ENCODE measurements around the gene CDC42EP1. TPM values are rescaled to one million over a fixed set of nuclear protein-coding genes. Genes with fewer than 3 reads are reported as not detected.

Gene CDC42EP1
- total RNA-seq, 1 experiment from 2014 or later = 43.9 TPM

DNA sequence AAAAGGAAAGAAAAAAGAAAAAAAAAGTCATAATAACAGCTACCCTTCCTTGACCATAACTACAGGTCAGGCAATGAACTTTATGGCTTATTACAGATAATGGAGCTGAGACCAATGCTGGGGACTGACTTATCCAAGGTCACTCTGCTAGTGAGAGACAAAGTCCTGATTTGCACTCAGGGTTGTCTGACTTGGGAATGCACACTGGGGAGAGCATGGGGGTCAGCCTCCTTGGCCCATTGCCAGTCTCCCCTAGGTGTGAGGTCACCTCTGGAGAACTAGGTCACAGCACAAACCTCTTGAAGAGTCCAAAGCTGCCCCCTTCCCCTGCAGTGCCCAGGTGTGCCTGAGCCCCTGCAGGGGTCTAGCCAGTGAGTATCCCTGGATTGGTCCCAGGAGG lies 5.3 kb upstream of the CDC42EP1 start:
- ATAC-seq (no peak), DNase-seq (no peak)
- H3K4me1 ChIP-seq (ENCODE audit: insufficient read depth, low read length) = peaks cover 4% of the 10 kb centered on the region; the same call in 1 of the 2 replicates
- H3K4me3 ChIP-seq (ENCODE audit: low read length) = no peak overlapping the region
- H3K4me2 ChIP-seq (ENCODE audit: low read length) = no peak overlapping the region
- H3K36me3 ChIP-seq (ENCODE audit: low read depth, low read length) = no peaks in the 10 kb centered on the region
- H3K27me3 ChIP-seq (ENCODE audit: low read length) = no peaks in the 10 kb centered on the region
- no peak for TF ChIP-seq EZH2phosphoT487 (IDR thresholded peaks at IDR 0.05; ENCODE audit: borderline replicate concordance, low read length)
- TF ChIP-seq EZH2 (IDR thresholded peaks at IDR 0.05; ENCODE audit: low read length, unreplicated experiment) = no peak
- TF ChIP-seq, protein P1, sequence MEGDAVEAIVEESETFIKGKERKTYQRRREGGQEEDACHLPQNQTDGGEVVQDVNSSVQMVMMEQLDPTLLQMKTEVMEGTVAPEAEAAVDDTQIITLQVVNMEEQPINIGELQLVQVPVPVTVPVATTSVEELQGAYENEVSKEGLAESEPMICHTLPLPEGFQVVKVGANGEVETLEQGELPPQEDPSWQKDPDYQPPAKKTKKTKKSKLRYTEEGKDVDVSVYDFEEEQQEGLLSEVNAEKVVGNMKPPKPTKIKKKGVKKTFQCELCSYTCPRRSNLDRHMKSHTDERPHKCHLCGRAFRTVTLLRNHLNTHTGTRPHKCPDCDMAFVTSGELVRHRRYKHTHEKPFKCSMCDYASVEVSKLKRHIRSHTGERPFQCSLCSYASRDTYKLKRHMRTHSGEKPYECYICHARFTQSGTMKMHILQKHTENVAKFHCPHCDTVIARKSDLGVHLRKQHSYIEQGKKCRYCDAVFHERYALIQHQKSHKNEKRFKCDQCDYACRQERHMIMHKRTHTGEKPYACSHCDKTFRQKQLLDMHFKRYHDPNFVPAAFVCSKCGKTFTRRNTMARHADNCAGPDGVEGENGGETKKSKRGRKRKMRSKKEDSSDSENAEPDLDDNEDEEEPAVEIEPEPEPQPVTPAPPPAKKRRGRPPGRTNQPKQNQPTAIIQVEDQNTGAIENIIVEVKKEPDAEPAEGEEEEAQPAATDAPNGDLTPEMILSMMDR (conservative IDR thresholded peaks at IDR 0.05; ENCODE audit: low read depth, low read length) = no peak
- no peak overlapping the region for H3K9ac ChIP-seq (ENCODE audit: low read length)
- H4K20me1 ChIP-seq (ENCODE audit: low read length) = no peaks in the 10 kb centered on the region
- H3K79me2 ChIP-seq (ENCODE audit: low read length) = no peaks in the 10 kb centered on the region
- no peaks in the 10 kb centered on the region for H3K9me2 ChIP-seq (replicated peaks; ENCODE audit: low read length)
- intact Hi-C loops (cut with micrococcal nuclease) = no loop called here
- no TSS peak for BruUV-seq (replicated peaks)
- CTCF ChIA-PET = no interaction called here
- H2AFZ ChIP-seq (ENCODE audit: low read length) = no peak overlapping the region
- no peak overlapping the region for H3K27ac ChIP-seq (ENCODE audit: low read length)
- H3K9me3 ChIP-seq (ENCODE audit: low read length) = no peaks in the 10 kb centered on the region
- no peaks in the 10 kb centered on the region for H3F3A ChIP-seq (ENCODE audit: low read length, unreplicated experiment)
- POLR2A ChIA-PET (ENCODE audit: unreplicated experiment) = no interaction called here

DNA sequence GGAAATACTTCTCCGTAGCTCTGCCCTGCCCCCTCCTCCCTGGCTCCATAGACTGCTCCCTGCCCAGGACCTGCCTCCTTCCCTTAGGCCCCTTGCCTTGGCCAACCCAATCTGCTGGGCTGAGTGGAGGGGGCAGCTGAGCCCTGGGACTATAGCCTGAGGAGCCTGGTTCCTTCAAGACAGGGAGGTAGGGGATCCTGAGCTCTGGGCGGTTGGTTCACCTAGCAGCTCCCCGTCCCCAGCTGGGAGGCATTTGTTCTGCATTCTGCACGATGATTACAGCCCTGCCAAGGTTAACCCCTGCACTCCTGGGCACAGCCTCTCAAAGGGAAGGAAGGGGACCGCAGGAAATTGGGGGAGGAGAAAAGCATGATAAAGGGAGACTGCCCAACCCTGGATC lies 3.6 kb upstream of the CDC42EP1 start:
- Histone ChIP-seq H3K4me2 (ENCODE audit: low read length) (no peak overlapping the region), H3K9me3 (ENCODE audit: low read length) (no peaks in the 10 kb centered on the region), H3K36me3 (ENCODE audit: low read depth, low read length) (no peaks in the 10 kb centered on the region), H3K79me2 (ENCODE audit: low read length) (peaks cover 13% of the 10 kb centered on the region), H3K27me3 (ENCODE audit: low read length) (no peaks in the 10 kb centered on the region), H3K9me2 (replicated peaks; ENCODE audit: low read length) (no peaks in the 10 kb centered on the region), H4K20me1 (ENCODE audit: low read length) (no peaks in the 10 kb centered on the region), H3K4me1 (ENCODE audit: insufficient read depth, low read length) (peaks cover 7% of the 10 kb centered on the region; the same call in 1 of the 2 replicates), H2AFZ (ENCODE audit: low read length) (no peak overlapping the region), H3F3A (ENCODE audit: low read length, unreplicated experiment) (no peaks in the 10 kb centered on the region), H3K4me3 (ENCODE audit: low read length) (no peak overlapping the region), H3K9ac (ENCODE audit: low read length) (no peak overlapping the region), H3K27ac (ENCODE audit: low read length) (no peak overlapping the region)
- intact Hi-C loops (cut with micrococcal nuclease) = no loop called here
- DNase-seq = no peak
- no TSS peak for BruUV-seq (replicated peaks)
- POLR2A ChIA-PET (ENCODE audit: unreplicated experiment) = no interaction called here
- no peak for ATAC-seq
- CTCF ChIA-PET = no interaction called here
- TF ChIP-seq EZH2 (IDR thresholded peaks at IDR 0.05; ENCODE audit: low read length, unreplicated experiment) (no peak), EZH2phosphoT487 (IDR thresholded peaks at IDR 0.05; ENCODE audit: borderline replicate concordance, low read length) (no peak)

DNA sequence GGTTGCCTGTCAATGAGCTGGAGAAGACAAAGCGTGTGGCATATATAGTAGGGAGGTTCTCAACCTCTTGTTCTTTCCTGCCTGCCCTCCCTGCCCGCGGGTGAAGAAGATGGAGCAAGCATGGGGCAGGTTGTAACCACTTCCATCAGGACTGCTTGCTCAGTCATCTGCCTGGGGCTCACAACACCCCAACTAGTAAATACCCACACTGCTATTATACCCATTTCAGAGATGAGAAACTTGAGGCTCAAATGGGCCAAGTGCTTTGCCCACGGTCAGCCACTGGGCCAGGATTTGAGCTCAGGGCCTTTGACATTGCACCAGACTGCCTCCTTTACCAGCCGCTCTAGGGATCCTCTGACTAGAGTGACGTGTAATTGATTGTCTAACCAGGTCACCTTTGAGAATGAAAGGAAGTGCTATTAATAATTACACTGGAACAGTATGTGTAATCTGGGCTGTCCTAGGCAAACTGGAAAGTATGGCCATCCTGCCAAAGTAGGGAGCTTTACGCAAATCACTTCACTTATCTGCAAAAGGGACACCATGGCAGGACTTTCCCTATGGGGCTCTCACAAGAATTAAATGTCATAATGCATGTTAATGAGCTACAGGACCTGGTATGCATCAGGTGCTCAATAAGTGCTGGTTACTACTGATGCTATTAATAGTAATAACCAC lies 2.8 kb upstream of the CDC42EP1 start:
- no peaks in the 10 kb centered on the region for H3F3A ChIP-seq (ENCODE audit: low read length, unreplicated experiment)
- H3K4me3 ChIP-seq (ENCODE audit: low read length) = no peak overlapping the region
- ChIA-PET CTCF (no interaction called here), POLR2A (ENCODE audit: unreplicated experiment) (no interaction called here)
- H4K20me1 ChIP-seq (ENCODE audit: low read length) = no peaks in the 10 kb centered on the region
- intact Hi-C loops (cut with micrococcal nuclease) = no loop called here
- peaks cover 20% of the 10 kb centered on the region for H3K79me2 ChIP-seq (ENCODE audit: low read length)
- DNase-seq = no peak
- peaks cover 14% of the 10 kb centered on the region for H3K4me1 ChIP-seq (ENCODE audit: insufficient read depth, low read length)
- H3K36me3 ChIP-seq (ENCODE audit: low read depth, low read length) = no peaks in the 10 kb centered on the region
- no peaks in the 10 kb centered on the region for H3K9me2 ChIP-seq (replicated peaks; ENCODE audit: low read length)
- no peak overlapping the region for H3K27ac ChIP-seq (ENCODE audit: low read length)
- H3K9me3 ChIP-seq (ENCODE audit: low read length) = no peaks in the 10 kb centered on the region
- H2AFZ ChIP-seq (ENCODE audit: low read length) = no peak overlapping the region
- H3K9ac ChIP-seq (ENCODE audit: low read length) = no peak overlapping the region
- ATAC-seq = no peak
- no TSS peak for BruUV-seq (replicated peaks)
- TF ChIP-seq EZH2 (IDR thresholded peaks at IDR 0.05; ENCODE audit: low read length, unreplicated experiment) (no peak), EZH2phosphoT487 (IDR thresholded peaks at IDR 0.05; ENCODE audit: borderline replicate concordance, low read length) (no peak)
- TF ChIP-seq, protein P1 (conservative IDR thresholded peaks at IDR 0.05; ENCODE audit: low read depth, low read length) = no peak
- H3K27me3 ChIP-seq (ENCODE audit: low read length) = no peaks in the 10 kb centered on the region
- H3K4me2 ChIP-seq (ENCODE audit: low read length) = no peak overlapping the region
